Naive thymus-derived CD8-positive, alpha-beta T cell (primary cell): Measurements from ENCODE around the gene COQ9. TPM values are rescaled to one million over a fixed set of nuclear protein-coding genes. Genes with fewer than 3 reads are reported as not detected.
A peak's percentile ranks its signal among the peaks of the same experiment; 100 is the strongest.

Experiments
- ATAC-seq, 2 donors: fragments of 150-1000 bp; cut with Tn5 transposase in 1 of 2; sonication (Bioruptor Pico), chemical (Tn5 transposase) in 1 of 2; 1 replicate in 1 of 2; 2 replicates in 1 of 2; pipeline ENCODE4 v1.10.0; 2021; ENCODE audit warnings: mild to moderate bottlenecking in 2 of 2, moderate library complexity in 2 of 2
- POLR2A ChIA-PET: fragments of 350-600 bp; sonication (Branson Sonifier 250); formaldehyde crosslinking; loops from one replicate; lab custom pipeline; 2021; ENCODE audit warnings: antibody characterized with exemption; lab: Charles Lee
- DNase-seq, 10 donors: peaks; one replicate each; pipeline versions ENCODE4 v3.0.0 to v3.0.0-alpha.2; 2020 to 2022
- H3K27ac Mint-ChIP-seq, 10 donors: one replicate each; pipeline ENCODE4 v1.8.0; 2020 to 2022; ENCODE audit warnings: mild to moderate bottlenecking in 10 of 10, mixed read lengths in 10 of 10, moderate library complexity in 4 of 10, inconsistent platforms in 1 of 10
- H3K27me3 Mint-ChIP-seq, 5 donors: one replicate each; pipeline ENCODE4 v1.8.0; 2021 to 2022; ENCODE audit warnings: mixed read lengths in 5 of 5
- H3K36me3 Mint-ChIP-seq, 3 donors: one replicate each; pipeline ENCODE4 v1.8.0; 2020 to 2022; ENCODE audit warnings: mixed read lengths in 3 of 3, mild to moderate bottlenecking in 2 of 3, inconsistent platforms in 1 of 3
- H3K4me1 Mint-ChIP-seq, 4 donors: one replicate each; pipeline ENCODE4 v1.8.0; 2021 to 2022; ENCODE audit warnings: mixed read lengths in 4 of 4
- H3K4me3 Mint-ChIP-seq, 10 donors: one replicate each; pipeline ENCODE4 v1.8.0; 2020 to 2022; ENCODE audit warnings: mild to moderate bottlenecking in 10 of 10, mixed read lengths in 10 of 10, moderate library complexity in 6 of 10, inconsistent platforms in 1 of 10
- H3K9me3 Mint-ChIP-seq, 9 donors: one replicate each; pipeline ENCODE4 v1.8.0; 2020 to 2022; ENCODE audit warnings: mixed read lengths in 9 of 9, mild to moderate bottlenecking in 3 of 9, inconsistent platforms in 1 of 9, moderate library complexity in 1 of 9
- polyA plus RNA-seq, 3 donors: library from polyadenylated mRNA; unstranded; fragments of 300-500 nt; fragmentation: Illumina TruSeq; gene quantifications; one replicate each; pipeline ENCODE4 v1.2.3, GENCODE V29; 2021
- total RNA-seq, 8 experiments: library from RNA in 2 of 8; stranded (reverse) in 2 of 8; gene quantifications; one replicate each; pipeline ENCODE4 v1.2.3 and lab custom pipeline; 2021 to 2026

Gene COQ9
- total and polyA plus RNA-seq, 5 experiments from 2014 or later, result 22.8 to 59.0 (median 35.8) TPM

GRCh38 chr16:57474671-57475661, 27.7 kb downstream of the COQ9 start:
- Mint-ChIP-seq H3K4me3 (peak overlapping the region in 1 of 10 donors; percentile 36), H3K9me3 (no peaks in the 10 kb centered on the region), H3K36me3 (peaks cover 0 to 25% (median 0%) of the 10 kb centered on the region in 3 donors), H3K27me3 (no peaks in the 10 kb centered on the region), H3K4me1 (peaks cover 10 to 24% (median 21%) of the 10 kb centered on the region in 4 donors), H3K27ac (peak overlapping the region in 6 of 10 donors; percentile 21 to 73 (median 47))
- ATAC-seq (no peak), DNase-seq (no peak)
- POLR2A ChIA-PET, result interaction anchor here (0.6 to 2.2 kb wide), 4 partner anchors 9 to 459 kb away, joined by 3 to 5 read pairs (median 4); no protein-coding TSS in a partner anchor

- peaks cover 0 to 2% (median 0%) of the 10 kb centered on the region in 5 donors for H3K27me3 Mint-ChIP-seq
- H3K27ac Mint-ChIP-seq, result peak overlapping the region in 7 of 10 donors; percentile 48 to 81 (median 56)
- H3K36me3 Mint-ChIP-seq, result peaks cover 0 to 18% (median 0%) of the 10 kb centered on the region in 3 donors
- ATAC-seq (peak; percentile 95 to 98), DNase-seq (peak; percentile 36 to 85 (median 69))
- H3K4me3 Mint-ChIP-seq, result peak overlapping the region in 7 of 10 donors; percentile 6 to 71 (median 36)
- POLR2A ChIA-PET, result interaction anchor here (1.2 kb wide), 1 partner anchor 44 kb away, joined by 3 read pairs; no protein-coding TSS in a partner anchor
- peaks cover 12 to 24% (median 21%) of the 10 kb centered on the region in 4 donors for H3K4me1 Mint-ChIP-seq
- no peaks in the 10 kb centered on the region for H3K9me3 Mint-ChIP-seq
These were observed 28.5 kb downstream of the COQ9 start for GRCh38 chr16:57475711-57476339.

- POLR2A ChIA-PET, result interaction anchor here (2.2 kb wide), 1 partner anchor 15 kb away, joined by 6 read pairs; the partner anchor contains the start of gene POLR2C
- DNase-seq (no peak), ATAC-seq (no peak)
- peak overlapping the region in 6 of 10 donors; percentile 36 to 71 (median 52) for H3K4me3 Mint-ChIP-seq
- H3K27me3 Mint-ChIP-seq, result peaks cover 0 to 2% (median 0%) of the 10 kb centered on the region in 5 donors
- peaks cover 0 to 10% (median 0%) of the 10 kb centered on the region in 3 donors for H3K36me3 Mint-ChIP-seq
- no peaks in the 10 kb centered on the region for H3K9me3 Mint-ChIP-seq
- H3K27ac Mint-ChIP-seq, result peak overlapping the region in 4 of 10 donors; percentile 66 to 85 (median 70)
- peaks cover 14 to 23% (median 21%) of the 10 kb centered on the region in 4 donors for H3K4me1 Mint-ChIP-seq
These were observed 29.5 kb downstream of the COQ9 start for GRCh38 chr16:57476546-57477410.

- H3K4me3 Mint-ChIP-seq, result no peak overlapping the region
- ATAC-seq, result no peak
- peaks cover 0 to 5% (median 0%) of the 10 kb centered on the region in 3 donors for H3K36me3 Mint-ChIP-seq
- H3K4me1 Mint-ChIP-seq, result peaks cover 12 to 21% (median 19%) of the 10 kb centered on the region in 4 donors
- H3K27me3 Mint-ChIP-seq, result peaks cover 0 to 2% (median 0%) of the 10 kb centered on the region in 5 donors
- H3K27ac Mint-ChIP-seq, result peak overlapping the region in 1 of 10 donors; percentile 85
- no peak for DNase-seq
- no peaks in the 10 kb centered on the region for H3K9me3 Mint-ChIP-seq
- POLR2A ChIA-PET, result interaction anchor here (2.2 kb wide), 1 partner anchor 15 kb away, joined by 6 read pairs; the partner anchor contains the start of gene POLR2C
These were observed 30.4 kb downstream of the COQ9 start for GRCh38 chr16:57477531-57478202.

GRCh38 chr16:57478396-57479204, 31.3 kb downstream of the COQ9 start:
- peaks cover 12 to 21% (median 19%) of the 10 kb centered on the region in 4 donors for H3K4me1 Mint-ChIP-seq
- H3K27ac Mint-ChIP-seq, result peak overlapping the region in 2 of 10 donors; percentile 18 to 60
- POLR2A ChIA-PET, result interaction anchor here (2.2 kb wide), 1 partner anchor 16 kb away, joined by 6 read pairs; the partner anchor contains the start of gene POLR2C
- ATAC-seq, result no peak
- H3K27me3 Mint-ChIP-seq, result peaks cover 0 to 2% (median 0%) of the 10 kb centered on the region in 5 donors
- no peak for DNase-seq
- H3K4me3 Mint-ChIP-seq, result peak overlapping the region in 2 of 10 donors; percentile 37 to 55
- H3K36me3 Mint-ChIP-seq, result peaks cover 0 to 5% (median 0%) of the 10 kb centered on the region in 3 donors
- H3K9me3 Mint-ChIP-seq, result no peaks in the 10 kb centered on the region

- no peak for ATAC-seq
- H3K27ac Mint-ChIP-seq, result peak overlapping the region in 2 of 10 donors; percentile 44 to 52
- peak overlapping the region in 1 of 10 donors; percentile 23 for H3K4me3 Mint-ChIP-seq
- peaks cover 12 to 23% (median 20%) of the 10 kb centered on the region in 4 donors for H3K4me1 Mint-ChIP-seq
- H3K9me3 Mint-ChIP-seq, result no peaks in the 10 kb centered on the region
- DNase-seq, result no peak
- H3K36me3 Mint-ChIP-seq, result peaks cover 0 to 5% (median 0%) of the 10 kb centered on the region in 3 donors
- peaks cover 0 to 2% (median 0%) of the 10 kb centered on the region in 5 donors for H3K27me3 Mint-ChIP-seq
- POLR2A ChIA-PET, result interaction anchor here (2.2 kb wide), 1 partner anchor 17 kb away, joined by 6 read pairs; the partner anchor contains the start of gene POLR2C
These were observed 32.1 kb downstream of the COQ9 start for GRCh38 chr16:57479205-57479975.

GRCh38 chr16:57479976-57480753, 32.9 kb downstream of the COQ9 start:
- DNase-seq (no peak), ATAC-seq (no peak)
- Mint-ChIP-seq H3K4me1 (peaks cover 19 to 30% (median 27%) of the 10 kb centered on the region in 4 donors), H3K4me3 (no peak overlapping the region), H3K36me3 (peaks cover 0 to 5% (median 0%) of the 10 kb centered on the region in 3 donors), H3K27me3 (peaks cover 0 to 2% (median 0%) of the 10 kb centered on the region in 5 donors), H3K9me3 (no peaks in the 10 kb centered on the region), H3K27ac (peak overlapping the region in 1 of 10 donors; percentile 73)
- POLR2A ChIA-PET, result no interaction called here

- H3K27ac Mint-ChIP-seq, result peak overlapping the region in 1 of 10 donors; percentile 73
- ATAC-seq (no peak), DNase-seq (no peak)
- H3K36me3 Mint-ChIP-seq, result peaks cover 0 to 5% (median 0%) of the 10 kb centered on the region in 3 donors
- POLR2A ChIA-PET, result no interaction called here
- no peaks in the 10 kb centered on the region for H3K9me3 Mint-ChIP-seq
- H3K4me1 Mint-ChIP-seq, result peaks cover 22 to 35% (median 31%) of the 10 kb centered on the region in 4 donors
- no peak overlapping the region for H3K4me3 Mint-ChIP-seq
- H3K27me3 Mint-ChIP-seq, result peaks cover 0 to 2% (median 0%) of the 10 kb centered on the region in 5 donors
These were observed 33.5 kb downstream of the COQ9 start for GRCh38 chr16:57480754-57481230.

GRCh38 chr16:57481421-57481820, 34.1 kb downstream of the COQ9 start:
- peaks cover 0 to 2% (median 0%) of the 10 kb centered on the region in 5 donors for H3K27me3 Mint-ChIP-seq
- ATAC-seq (no peak), DNase-seq (no peak)
- POLR2A ChIA-PET, result interaction anchor here (0.5 to 1.0 kb wide), 2 partner anchors 17 to 40 kb away, joined by 3 read pairs; no protein-coding TSS in a partner anchor
- H3K4me3 Mint-ChIP-seq, result no peak overlapping the region
- peaks cover 21 to 30% (median 28%) of the 10 kb centered on the region in 4 donors for H3K4me1 Mint-ChIP-seq
- no peak overlapping the region for H3K27ac Mint-ChIP-seq
- no peaks in the 10 kb centered on the region for H3K9me3 Mint-ChIP-seq
- H3K36me3 Mint-ChIP-seq, result peaks cover 0 to 5% (median 0%) of the 10 kb centered on the region in 3 donors
